Neural cell (in vitro differentiated cells): ENCODE measurements around the gene CARMIL1. TPM values are rescaled to one million over a fixed set of nuclear protein-coding genes. Genes with fewer than 3 reads are reported as not detected.

ENCODE experiments used
- H2AFZ ChIP-seq: fragments of 200-600, 300-800 bp; sonication (generic), shearing (Covaris generic); 2 replicates; pipeline ENCODE4 v1.6.0; 2014; ENCODE audit warnings: low read depth, mild to moderate bottlenecking, antibody characterized with exemption, low read length, moderate library complexity
- H3F3A ChIP-seq: fragments of 200-600 bp; shearing (Covaris generic); 2 replicates; pipeline ENCODE4 v1.6.1; 2016; ENCODE audit warnings: mild to moderate bottlenecking, moderate library complexity, mixed read lengths, antibody characterized with exemption, low read length; ENCODE audit not compliant: insufficient read depth, poor library complexity, severe bottlenecking
- H3K27ac ChIP-seq: fragments of 200-600, 300-800 bp; sonication (generic), shearing (Covaris generic); 2 replicates; pipeline ENCODE4 v1.5.1; 2014; ENCODE audit warnings: mild to moderate bottlenecking, low read length, moderate library complexity
- H3K27me3 ChIP-seq: fragments of 300-800, 200-600 bp; sonication (generic), shearing (Covaris generic); 2 replicates; pipeline ENCODE4 v1.6.0; 2014; ENCODE audit warnings: mild to moderate bottlenecking, low read depth, low read length, moderate library complexity; ENCODE audit not compliant: insufficient read depth
- H3K36me3 ChIP-seq: fragments of 300-800, 200-600 bp; sonication (generic), shearing (Covaris generic); 2 replicates; pipeline ENCODE4 v1.5.1; 2014; ENCODE audit warnings: mild to moderate bottlenecking, antibody characterized with exemption, low read length, moderate library complexity; ENCODE audit not compliant: insufficient read depth
- H3K4me2 ChIP-seq: fragments of 300-800, 200-600 bp; sonication (generic), shearing (Covaris generic); 2 replicates; pipeline ENCODE4 v1.6.0; 2014; ENCODE audit warnings: mild to moderate bottlenecking, low read length
- H3K4me3 ChIP-seq: fragments of 300-800, 200-600 bp; sonication (generic), shearing (Covaris generic); 2 replicates; pipeline ENCODE4 v1.5.1; 2014; ENCODE audit warnings: mild to moderate bottlenecking, low read length, moderate library complexity
- H3K79me2 ChIP-seq: fragments of 200-600 bp; shearing (Covaris generic); replicated peaks from 2 replicates; pipeline ENCODE4 v1.6.0; 2014; ENCODE audit warnings: mild to moderate bottlenecking, low read length, moderate library complexity; ENCODE audit not compliant: insufficient read depth
- H3K9ac ChIP-seq: fragments of 300-800, 200-600 bp; sonication (generic), shearing (Covaris generic); 2 replicates; pipeline ENCODE4 v1.6.1; 2016; ENCODE audit warnings: mild to moderate bottlenecking, low read length, mixed read lengths
- H3K9me2 ChIP-seq: fragments of 200-600 bp; shearing (Covaris generic); 2 replicates; pipeline ENCODE4 v1.6.1; 2016; ENCODE audit warnings: mild to moderate bottlenecking, low read length, mixed read lengths; ENCODE audit not compliant: insufficient read depth
- H3K9me3 ChIP-seq: fragments of 200-600, 300-800 bp; sonication (generic), shearing (Covaris generic); 2 replicates; pipeline ENCODE4 v1.6.1; 2016; ENCODE audit warnings: mild to moderate bottlenecking, mixed run types, low read length, moderate library complexity, mixed read lengths
- H4K20me1 ChIP-seq: fragments of 200-600 bp; shearing (Covaris generic); 2 replicates; pipeline ENCODE4 v1.6.1; 2016; ENCODE audit warnings: mild to moderate bottlenecking, mixed run types; ENCODE audit not compliant: insufficient read depth
- CTCF ChIP-seq: fragments of 450-650 bp; IDR thresholded peaks from 2 replicates; pipeline ENCODE4 v1.5.1; 2014; ENCODE audit warnings: antibody characterized with exemption, mild to moderate bottlenecking, moderate library complexity; ENCODE audit not compliant: poor library complexity, severe bottlenecking
- EP300 ChIP-seq: fragments of 450-650 bp; conservative IDR thresholded peaks from 2 replicates; pipeline ENCODE4 v1.6.1; 2014; ENCODE audit warnings: antibody characterized with exemption, mild to moderate bottlenecking, moderate library complexity; ENCODE audit not compliant: poor library complexity, severe bottlenecking
- EZH2 ChIP-seq: fragments of 200-600, 300-800 bp; shearing (Covaris generic), sonication (generic); IDR thresholded peaks from 2 replicates; pipeline ENCODE4 v1.6.1; 2014; ENCODE audit warnings: antibody characterized with exemption, low read length, borderline replicate concordance, mild to moderate bottlenecking; ENCODE audit not compliant: insufficient read depth, poor library complexity, severe bottlenecking
- MXI1 ChIP-seq: fragments of 450-650 bp; conservative IDR thresholded peaks from 2 replicates; pipeline ENCODE4 v1.6.1; 2014; ENCODE audit warnings: antibody characterized with exemption, mild to moderate bottlenecking; ENCODE audit not compliant: poor library complexity, severe bottlenecking
- POLR2AphosphoS5 ChIP-seq: IDR thresholded peaks from 2 replicates; pipeline ENCODE4 v1.6.1; 2012
- RAD21 ChIP-seq: fragments of 450-650 bp; conservative IDR thresholded peaks from 2 replicates; pipeline ENCODE4 v1.6.1; 2014; ENCODE audit warnings: antibody characterized with exemption, mild to moderate bottlenecking, moderate library complexity
- REST ChIP-seq: IDR thresholded peaks from 2 replicates; pipeline ENCODE4 v1.6.1; 2012; ENCODE audit warnings: borderline replicate concordance
- SMC3 ChIP-seq: fragments of 450-650 bp; conservative IDR thresholded peaks from 2 replicates; pipeline ENCODE4 v1.6.1; 2014; ENCODE audit warnings: antibody characterized with exemption, mild to moderate bottlenecking, moderate library complexity; ENCODE audit not compliant: poor library complexity
- TAF1 ChIP-seq: IDR thresholded peaks from 2 replicates; pipeline ENCODE4 v1.6.1; 2012; ENCODE audit warnings: low read depth
- polyA plus RNA-seq: library from polyadenylated mRNA; depleted of rRNA; stranded (reverse); fragments of >200 nt; gene quantifications from 2 replicates; pipeline ENCODE4 v1.2.3, GENCODE V29; 2014

CARMIL1 gene
- polyA plus RNA-seq, 1 donor from 2014 or later, result 5.3 TPM

- H4K20me1 ChIP-seq, result no peaks in the 10 kb centered on the region
- H3K9me2 ChIP-seq, result no peaks in the 10 kb centered on the region
- no peaks in the 10 kb centered on the region for H3K79me2 ChIP-seq
- H3K27me3 ChIP-seq, result no peaks in the 10 kb centered on the region
- no peak for TF ChIP-seq SMC3
- no peak for TF ChIP-seq MXI1
- no peak for TF ChIP-seq EZH2
- TF ChIP-seq EP300, result no peak
- no peak for TF ChIP-seq REST
- no peak for TF ChIP-seq TAF1
- no peak for TF ChIP-seq CTCF
- H3K36me3 ChIP-seq, result no peaks in the 10 kb centered on the region
- no peaks in the 10 kb centered on the region for H3F3A ChIP-seq
- no peak overlapping the region for H3K4me3 ChIP-seq
- H3K27ac ChIP-seq, result no peak overlapping the region
- H3K9ac ChIP-seq, result no peak overlapping the region
- H3K4me2 ChIP-seq, result no peak overlapping the region
- H3K9me3 ChIP-seq, result no peaks in the 10 kb centered on the region
- H2AFZ ChIP-seq, result no peak overlapping the region
Observed at GRCh38 chr6:25640891-25641290, 361.7 kb downstream of the CARMIL1 start.

GRCh38 chr6:25641377-25641776 is 362.2 kb downstream of the CARMIL1 start:
- Histone ChIP-seq H3K9me2 (no peaks in the 10 kb centered on the region), H3K27me3 (no peaks in the 10 kb centered on the region), H3K9ac (no peak overlapping the region), H3K4me2 (no peak overlapping the region), H3K27ac (no peak overlapping the region), H3K9me3 (no peaks in the 10 kb centered on the region), H3K36me3 (no peaks in the 10 kb centered on the region), H3F3A (no peaks in the 10 kb centered on the region), H2AFZ (no peak overlapping the region), H4K20me1 (no peaks in the 10 kb centered on the region), H3K4me3 (no peak overlapping the region), H3K79me2 (no peaks in the 10 kb centered on the region)
- TF ChIP-seq MXI1, result no peak
- no peak for TF ChIP-seq POLR2AphosphoS5
- no peak for TF ChIP-seq TAF1
- no peak for TF ChIP-seq RAD21
- TF ChIP-seq CTCF, result no peak
- TF ChIP-seq REST, result no peak
- TF ChIP-seq EZH2, result no peak
- TF ChIP-seq EP300, result no peak
- no peak for TF ChIP-seq SMC3
